HepG2 (cell line): ENCODE results near the gene EHD4. TPM values are rescaled to one million over a fixed set of nuclear protein-coding genes. Genes with fewer than 3 reads are reported as not detected.

Source experiments
- FOXM1 ChIP-seq: sonication (generic); formaldehyde crosslinking; IDR thresholded peaks from 2 replicates; pipeline ENCODE4 v1.5.0; 2020; ENCODE audit warnings: missing genetic modification reagents
- GMEB1 ChIP-seq: sonication (generic); formaldehyde crosslinking; IDR thresholded peaks from 2 replicates; pipeline ENCODE4 v1.5.1; 2020; ENCODE audit warnings: missing genetic modification reagents, mild to moderate bottlenecking, borderline replicate concordance
- GTF2F1 ChIP-seq: fragments of 150-350 bp; IDR thresholded peaks from 2 replicates; pipeline ENCODE4 v1.6.1; 2014; ENCODE audit warnings: low read length
- IKZF5 ChIP-seq: IDR thresholded peaks from 2 replicates; pipeline ENCODE4 v1.6.1; 2018; ENCODE audit warnings: missing genetic modification reagents, mild to moderate bottlenecking, missing compliant biosample characterization
- MBNL3 ChIP-seq: fragments of 250-450 bp; sonication (Bioruptor Pico); conservative IDR thresholded peaks from 2 replicates; pipeline ENCODE4 v1.8.0; 2022; ENCODE audit warnings: mild to moderate bottlenecking, inconsistent platforms
- NCOA5 ChIP-seq: sonication (generic); formaldehyde crosslinking; IDR thresholded peaks from 2 replicates; pipeline ENCODE4 v1.4.0; 2020; ENCODE audit warnings: missing genetic modification reagents
- NCOR1 ChIP-seq: fragments of 200-600 bp; sonication (generic); IDR thresholded peaks from 2 replicates; pipeline ENCODE4 v1.7.0; 2017; ENCODE audit warnings: antibody characterized with exemption, low read length, borderline replicate concordance
- ONECUT2 ChIP-seq: sonication (generic); formaldehyde crosslinking; IDR thresholded peaks from 2 replicates; pipeline ENCODE4 v1.4.0; 2020; ENCODE audit warnings: missing genetic modification reagents
- PCBP2 ChIP-seq: fragments of 200-400 bp; formaldehyde crosslinking; optimal IDR thresholded peaks from 2 replicates; pipeline ENCODE3; 2018; ENCODE audit warnings: low read length, low read depth; ENCODE audit not compliant: poor library complexity, severe bottlenecking
- POLR2AphosphoS5 ChIP-seq: IDR thresholded peaks from 2 replicates; pipeline ENCODE4 v1.6.1; 2012; ENCODE audit warnings: low read depth, low read length
- SIN3B ChIP-seq: fragments of 150-350 bp; IDR thresholded peaks from 2 replicates; pipeline ENCODE4 v1.6.1; 2014; ENCODE audit warnings: low read length
- SMAD3 ChIP-seq: sonication (generic); formaldehyde crosslinking; IDR thresholded peaks from 2 replicates; pipeline ENCODE4 v1.4.0; 2020; ENCODE audit warnings: missing genetic modification reagents
- ZBTB4 ChIP-seq: sonication (generic); formaldehyde crosslinking; IDR thresholded peaks from 2 replicates; pipeline ENCODE4 v1.4.0; 2020; ENCODE audit warnings: missing genetic modification reagents, mild to moderate bottlenecking, borderline replicate concordance
- ZKSCAN5 ChIP-seq: sonication (generic); formaldehyde crosslinking; IDR thresholded peaks from 2 replicates; pipeline ENCODE4 v1.5.1; 2020; ENCODE audit warnings: mild to moderate bottlenecking, missing genetic modification reagents
- ZMAT5 ChIP-seq: sonication (generic); formaldehyde crosslinking; IDR thresholded peaks from 2 replicates; pipeline ENCODE4 v1.5.0; 2020; ENCODE audit warnings: mild to moderate bottlenecking, low read depth, missing genetic modification reagents, borderline replicate concordance
- ZNF30 ChIP-seq: sonication (generic); formaldehyde crosslinking; IDR thresholded peaks from 2 replicates; pipeline ENCODE4 v1.5.0; 2020; ENCODE audit warnings: mild to moderate bottlenecking, missing genetic modification reagents
- ZNF414 ChIP-seq: sonication (generic); formaldehyde crosslinking; IDR thresholded peaks from 2 replicates; pipeline ENCODE4 v1.5.0; 2020; ENCODE audit warnings: missing genetic modification reagents
- ZNF431 ChIP-seq: sonication (generic); formaldehyde crosslinking; IDR thresholded peaks from 2 replicates; pipeline ENCODE4 v1.9.0; 2022; ENCODE audit warnings: missing genetic modification reagents, low read depth, mild to moderate bottlenecking, borderline replicate concordance
- ZNF44 ChIP-seq: sonication (generic); formaldehyde crosslinking; IDR thresholded peaks from 2 replicates; pipeline ENCODE4 v1.5.1; 2020; ENCODE audit warnings: mild to moderate bottlenecking, missing genetic modification reagents
- ZSCAN5A ChIP-seq: sonication (generic); formaldehyde crosslinking; IDR thresholded peaks from 2 replicates; pipeline ENCODE4 v1.8.0; 2022; ENCODE audit warnings: mild to moderate bottlenecking, missing genetic modification reagents, borderline replicate concordance
- polyA plus RNA-seq, 8 experiments: library from polyadenylated mRNA; depleted of rRNA in 3 of 8; stranded (reverse) in 7 of 8; unstranded in 1 of 8; fragments of >200 nt; fragmentation: Illumina TruSeq in 4 of 8; extraction: Trizol in 4 of 8; gene quantifications; 2 replicates each; pipeline versions ENCODE4 v1.2.1 to v1.2.3, GENCODE V29; 2011 to 2016; ENCODE audit warnings: low read depth in 4 of 8, missing spikeins in 1 of 8, mixed read lengths in 1 of 8; ENCODE audit not compliant: insufficient read depth in 1 of 8
- total RNA-seq, 5 experiments: library from RNA; depleted of rRNA; stranded (reverse); fragments of >200 nt; fragmentation: Illumina TruSeq; extraction: Trizol; gene quantifications; 2 replicates each; pipeline ENCODE4 v1.2.3, GENCODE V29; 2016; ENCODE audit warnings: low read depth in 1 of 5

EHD4 gene
- total and polyA plus RNA-seq, 2 of the 13 experiments (the other 11 are each of a cell fraction or from before 2014, with no cell fraction given) = 3.1 to 4.8 TPM

- TF ChIP-seq GTF2F1 (no peak), NCOA5 (CRISPR knock-in tag) (no peak), ZMAT5 (CRISPR knock-in tag) (no peak), FOXM1 (CRISPR knock-in tag) (no peak), ZNF44 (CRISPR knock-in tag) (no peak), ZNF30 (CRISPR knock-in tag) (no peak), NCOR1 (no peak), GMEB1 (CRISPR knock-in tag) (peak; percentile 51; the same call in 1 of the 2 replicates), PCBP2 (no peak), SIN3B (no peak), MBNL3 (CRISPR knock-in tag) (no peak), ZKSCAN5 (CRISPR knock-in tag) (no peak), ZNF431 (CRISPR knock-in tag) (no peak), IKZF5 (CRISPR knock-in tag) (no peak), ONECUT2 (CRISPR knock-in tag) (no peak), ZNF414 (no peak; the same call in 1 of the 2 replicates), ZSCAN5A (CRISPR knock-in tag) (no peak), ZBTB4 (no peak), SMAD3 (CRISPR knock-in tag) (no peak; the same call in 1 of the 2 replicates), POLR2AphosphoS5 (peak; percentile 42; the same call in 1 of the 2 replicates)
These were observed at the start of gene EHD4 (continued) for GRCh38 chr15:41972253-41973242.
